ENCODE data around the gene TRIM66.

- TF ChIP-seq, protein P1, sequence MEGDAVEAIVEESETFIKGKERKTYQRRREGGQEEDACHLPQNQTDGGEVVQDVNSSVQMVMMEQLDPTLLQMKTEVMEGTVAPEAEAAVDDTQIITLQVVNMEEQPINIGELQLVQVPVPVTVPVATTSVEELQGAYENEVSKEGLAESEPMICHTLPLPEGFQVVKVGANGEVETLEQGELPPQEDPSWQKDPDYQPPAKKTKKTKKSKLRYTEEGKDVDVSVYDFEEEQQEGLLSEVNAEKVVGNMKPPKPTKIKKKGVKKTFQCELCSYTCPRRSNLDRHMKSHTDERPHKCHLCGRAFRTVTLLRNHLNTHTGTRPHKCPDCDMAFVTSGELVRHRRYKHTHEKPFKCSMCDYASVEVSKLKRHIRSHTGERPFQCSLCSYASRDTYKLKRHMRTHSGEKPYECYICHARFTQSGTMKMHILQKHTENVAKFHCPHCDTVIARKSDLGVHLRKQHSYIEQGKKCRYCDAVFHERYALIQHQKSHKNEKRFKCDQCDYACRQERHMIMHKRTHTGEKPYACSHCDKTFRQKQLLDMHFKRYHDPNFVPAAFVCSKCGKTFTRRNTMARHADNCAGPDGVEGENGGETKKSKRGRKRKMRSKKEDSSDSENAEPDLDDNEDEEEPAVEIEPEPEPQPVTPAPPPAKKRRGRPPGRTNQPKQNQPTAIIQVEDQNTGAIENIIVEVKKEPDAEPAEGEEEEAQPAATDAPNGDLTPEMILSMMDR (IDR thresholded peaks at IDR 0.05; ENCODE audit: insufficient read depth, low read depth, low read length): no peak
- TF ChIP-seq EZH2 (IDR thresholded peaks at IDR 0.05; ENCODE audit: insufficient read depth, low read length): no peak
Observed at GRCh38 chr11:8612522-8612921, 69.9 kb downstream of the TRIM66 start.

Data from astrocyte (in vitro differentiated cells and primary cell).